HG02571 (cell line): Measurements from ENCODE around the gene ACTR2.
A peak's percentile ranks its signal among the peaks of the same experiment; 100 is the strongest.
"Not testable (repeated sequence)": the region's sequence is repeated elsewhere in the genome, so short reads cannot be mapped to it uniquely, and the experiment has no call there.

Source experiments
- ATAC-seq: cut with Tn5 transposase; IDR thresholded peaks from one replicate; pipeline ENCODE4 v1.9.1; 2021; ENCODE audit warnings: mild to moderate bottlenecking, moderate library complexity; ENCODE audit not compliant: unreplicated experiment

Gene ACTR2

DNA sequence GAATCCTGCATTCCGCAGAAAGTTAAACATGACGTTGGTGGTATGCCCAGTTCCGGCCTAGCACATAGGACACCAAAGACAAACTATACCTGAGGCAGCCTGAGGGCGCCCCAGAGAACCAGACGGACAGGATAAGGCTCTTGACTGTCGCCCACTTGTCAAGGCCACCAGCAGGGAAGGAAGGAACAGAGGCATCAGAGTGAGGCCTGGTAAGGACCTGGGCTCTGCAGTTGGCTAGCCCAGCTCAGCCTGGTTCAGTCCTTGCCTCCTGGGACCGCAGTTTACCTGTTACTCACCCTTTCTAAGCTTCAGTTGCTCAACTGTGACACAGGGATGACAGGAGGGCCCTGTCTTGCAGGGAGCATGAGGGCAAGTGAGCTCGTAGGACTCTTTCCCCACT is 82.1 kb downstream of the ACTR2 start:
- ATAC-seq, result no peak

DNA sequence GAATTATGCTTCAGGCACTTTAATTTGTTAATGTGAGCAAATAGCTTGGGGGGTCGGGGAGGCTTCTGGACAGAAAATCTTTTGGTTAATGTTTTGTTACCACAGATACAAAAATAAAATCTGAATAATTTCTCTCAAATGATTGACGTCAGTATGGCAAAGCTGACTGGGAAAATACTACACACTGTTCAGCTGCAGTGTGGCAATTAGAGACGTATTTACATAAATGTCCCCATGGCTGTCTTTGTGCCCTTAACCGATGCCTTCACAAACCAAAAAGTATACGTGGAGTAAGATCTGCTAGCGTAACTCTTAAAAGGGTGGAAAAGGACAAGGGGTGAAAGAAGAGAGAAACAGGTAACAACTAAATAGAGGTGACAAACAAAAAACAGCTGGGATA is 83.4 kb downstream of the ACTR2 start:
- ATAC-seq, result no peak

DNA sequence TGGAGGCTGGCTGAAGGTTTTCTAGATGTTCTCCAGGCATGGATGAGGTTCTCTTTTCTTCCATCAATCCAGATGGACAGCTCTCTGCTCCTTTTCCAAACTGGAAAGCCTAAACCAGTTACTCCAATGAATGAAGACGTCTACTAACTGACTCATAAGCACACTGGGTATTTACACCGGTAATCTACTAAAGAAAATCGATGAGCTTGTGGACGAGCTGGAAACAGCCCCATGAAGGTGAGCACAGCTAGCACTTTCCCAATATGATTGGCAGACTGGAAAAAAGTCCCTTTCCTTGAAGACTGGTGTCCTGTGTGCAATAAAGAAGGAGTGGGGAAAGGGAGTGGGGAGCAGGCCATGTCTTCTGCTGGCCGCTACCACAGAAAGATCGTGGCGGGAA is 84.0 kb downstream of the ACTR2 start:
- ATAC-seq, result no peak

DNA sequence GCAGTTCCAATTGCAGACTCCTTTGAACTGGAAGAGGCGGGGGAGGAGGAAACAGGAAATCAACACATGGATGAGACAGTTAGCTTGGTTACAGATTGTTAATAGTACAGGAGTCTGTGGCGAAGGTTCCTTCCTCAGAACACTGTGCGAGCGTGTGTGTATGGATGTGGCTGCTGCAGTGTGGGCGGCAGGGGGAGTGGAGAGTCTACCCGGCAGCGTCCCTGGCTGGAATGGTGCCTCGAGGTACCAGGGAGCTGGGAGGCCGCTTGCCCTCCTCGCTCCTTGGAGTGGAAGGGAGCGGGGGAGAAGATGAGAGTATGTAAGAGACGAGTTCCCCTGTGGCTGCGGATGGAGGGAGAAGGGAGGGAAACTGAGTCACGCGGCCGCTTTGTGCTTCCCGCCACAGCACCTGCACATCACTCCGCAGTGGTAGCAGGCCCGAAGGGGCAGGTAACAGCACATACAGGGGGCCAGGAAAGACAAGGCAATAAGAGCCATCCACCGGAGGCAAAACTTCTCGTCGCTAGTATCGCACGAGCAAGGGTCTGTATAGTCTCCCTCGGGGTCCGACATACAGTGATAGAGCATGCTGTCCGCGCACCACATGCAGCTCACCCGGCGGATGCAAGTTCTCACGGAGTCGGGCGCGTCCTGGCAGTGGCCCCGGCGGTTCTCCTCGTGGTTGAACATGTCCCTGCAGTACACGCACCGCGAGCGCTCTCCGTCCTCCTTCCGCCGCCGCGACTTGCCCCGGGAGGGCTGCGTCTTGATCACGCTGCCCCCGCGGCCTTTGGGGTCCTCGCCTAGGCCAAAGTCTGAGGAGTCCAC is 85.7 kb downstream of the ACTR2 start:
- ATAC-seq, result no peak

DNA sequence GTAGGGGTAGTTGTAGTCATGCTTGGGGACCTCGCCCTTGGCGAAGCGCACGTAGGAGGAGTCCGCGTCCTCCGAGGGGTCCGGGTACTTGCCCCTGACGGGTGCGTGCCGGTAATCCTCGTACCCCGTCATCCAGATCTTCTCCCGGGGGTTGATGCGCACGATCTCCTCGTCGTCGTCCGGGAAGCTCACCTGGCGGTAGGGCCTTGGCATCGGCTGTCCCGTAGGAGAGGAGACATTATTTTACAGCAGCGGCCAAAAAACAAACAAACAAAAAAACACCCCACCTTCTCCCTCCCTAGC is 86.3 kb downstream of the ACTR2 start:
- no peak for ATAC-seq

DNA sequence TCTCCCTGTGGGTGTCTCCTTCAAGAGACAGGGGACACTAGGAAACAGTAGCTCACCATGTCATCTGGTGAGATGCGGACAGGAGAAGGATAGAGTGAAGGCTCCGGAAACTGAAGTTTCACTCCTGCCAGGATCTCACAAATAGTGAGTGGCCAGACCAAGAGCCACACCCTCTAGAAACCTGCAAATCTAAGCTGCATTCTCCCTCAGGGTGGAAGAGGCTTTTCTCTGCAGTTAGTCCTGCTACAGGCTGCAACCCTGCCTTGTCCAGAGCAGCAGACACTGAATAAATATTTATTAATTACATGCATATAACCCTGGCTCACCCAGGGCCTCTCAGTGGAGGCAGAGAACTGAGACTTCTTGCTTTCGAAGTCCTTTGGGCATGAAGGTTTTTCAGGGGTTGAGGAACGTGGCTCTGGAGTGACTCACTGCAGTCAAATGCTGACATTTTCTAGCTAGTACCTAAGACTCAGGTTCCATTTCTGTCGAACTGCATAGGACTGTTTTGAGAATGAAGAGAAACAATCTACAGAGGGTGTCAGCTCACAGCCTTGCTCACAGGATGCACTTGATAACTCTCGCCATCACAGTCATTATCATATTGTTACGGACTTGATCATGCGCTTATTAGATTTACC is 87.3 kb downstream of the ACTR2 start:
- ATAC-seq, result no peak

DNA sequence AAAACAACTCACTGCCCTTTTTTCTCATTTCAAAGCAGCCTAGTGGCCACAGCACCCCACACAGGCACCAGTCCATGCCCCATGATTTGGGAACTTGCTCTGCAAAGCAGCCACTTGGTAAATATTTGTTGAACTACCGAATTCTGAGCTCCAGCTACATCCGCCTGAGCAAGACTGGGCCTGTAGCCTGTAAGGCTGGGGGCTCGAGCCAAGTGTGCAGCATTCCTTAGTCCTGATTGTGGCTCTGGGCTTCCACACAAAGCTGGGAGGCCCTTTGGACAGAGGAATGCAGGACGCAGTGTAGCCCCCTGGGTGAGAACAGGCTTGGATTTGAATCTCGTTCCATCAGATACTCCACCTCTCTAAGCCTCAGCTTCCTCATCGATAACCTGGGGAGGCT is 88.4 kb downstream of the ACTR2 start:
- no peak for ATAC-seq

DNA sequence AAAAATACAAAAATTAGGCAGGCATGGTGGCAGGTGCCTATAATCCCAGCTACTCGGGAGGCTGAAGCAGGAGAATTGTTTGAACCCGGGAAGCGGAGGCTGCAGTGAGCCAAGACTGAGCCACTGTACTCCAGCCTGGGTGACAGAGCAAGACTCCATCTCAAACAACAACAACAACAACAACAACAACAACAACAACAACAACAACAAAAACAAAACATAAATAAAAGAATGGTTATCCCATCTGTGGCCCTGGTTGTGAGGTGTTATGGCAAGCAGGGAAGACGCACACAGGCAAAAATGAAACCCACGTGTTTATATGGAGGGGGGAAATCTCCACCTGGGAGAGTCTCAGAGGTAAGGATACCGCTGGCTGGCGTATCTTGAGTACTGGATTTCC is 89.7 kb downstream of the ACTR2 start:
- not testable (repeated sequence) for ATAC-seq

DNA sequence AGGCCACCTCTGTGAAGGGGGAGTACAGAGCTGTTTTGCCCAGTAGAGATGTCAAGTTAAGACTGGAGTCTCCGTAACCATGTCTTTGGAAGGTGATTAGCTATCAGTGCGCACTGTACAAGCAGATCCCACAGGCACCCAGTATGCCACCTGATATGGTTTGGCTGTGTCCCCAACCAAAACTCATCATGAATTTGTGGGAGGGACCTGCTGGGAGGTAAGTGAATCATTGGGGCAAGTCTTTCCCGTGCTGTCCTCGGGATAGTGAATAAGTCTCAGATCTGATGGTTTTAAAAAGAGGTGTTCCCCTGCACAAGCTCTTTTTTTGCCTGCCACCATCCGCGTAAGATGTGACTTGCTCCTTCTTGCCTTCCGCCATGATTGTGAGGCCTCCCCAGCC is 90.2 kb downstream of the ACTR2 start:
- no peak for ATAC-seq

DNA sequence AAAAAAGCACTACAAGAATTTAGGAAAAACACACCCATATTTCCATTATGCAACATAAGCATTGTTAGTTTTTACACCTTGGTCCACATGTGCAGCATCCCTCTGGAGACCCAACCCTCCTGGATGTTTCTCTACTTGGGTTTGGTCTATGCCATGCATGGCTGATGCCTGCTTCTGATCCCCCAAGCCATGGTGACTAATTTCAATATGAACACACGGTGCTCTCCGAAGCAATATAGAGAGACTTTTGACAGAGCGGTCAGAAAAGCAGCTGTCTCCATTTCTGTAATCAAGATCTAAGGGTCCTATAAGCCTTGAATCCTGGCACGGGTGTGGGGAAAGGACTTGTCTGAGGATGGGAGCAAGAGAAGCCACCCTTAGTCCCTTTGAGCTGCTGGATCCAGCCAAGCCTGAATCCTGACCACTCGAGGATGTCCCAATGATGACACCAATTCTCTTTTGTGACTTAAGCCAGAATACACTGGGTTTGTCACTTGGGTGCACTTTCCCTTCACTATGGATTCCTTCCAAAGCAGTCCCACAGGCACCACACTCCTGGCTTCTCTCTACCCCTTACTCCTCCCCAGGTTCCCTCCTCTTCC is 91.5 kb downstream of the ACTR2 start:
- no peak for ATAC-seq

DNA sequence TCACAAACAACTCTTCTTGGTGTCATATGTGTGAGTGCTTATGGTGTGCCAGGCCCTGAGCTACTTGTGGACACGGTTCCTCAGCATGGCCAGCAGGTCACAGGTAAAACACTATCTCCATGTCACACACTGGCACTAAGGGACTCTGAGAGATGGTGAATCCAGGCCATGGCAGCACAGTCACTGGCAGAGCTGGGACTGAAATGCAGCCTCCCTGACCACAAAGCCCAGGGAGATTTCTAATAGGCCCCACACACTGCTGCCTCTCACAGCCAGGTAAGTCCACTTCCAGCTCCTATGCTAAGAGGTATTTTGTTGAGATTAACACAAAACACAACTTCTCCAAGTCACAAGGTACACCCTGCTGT is 92.0 kb downstream of the ACTR2 start:
- ATAC-seq, result no peak

DNA sequence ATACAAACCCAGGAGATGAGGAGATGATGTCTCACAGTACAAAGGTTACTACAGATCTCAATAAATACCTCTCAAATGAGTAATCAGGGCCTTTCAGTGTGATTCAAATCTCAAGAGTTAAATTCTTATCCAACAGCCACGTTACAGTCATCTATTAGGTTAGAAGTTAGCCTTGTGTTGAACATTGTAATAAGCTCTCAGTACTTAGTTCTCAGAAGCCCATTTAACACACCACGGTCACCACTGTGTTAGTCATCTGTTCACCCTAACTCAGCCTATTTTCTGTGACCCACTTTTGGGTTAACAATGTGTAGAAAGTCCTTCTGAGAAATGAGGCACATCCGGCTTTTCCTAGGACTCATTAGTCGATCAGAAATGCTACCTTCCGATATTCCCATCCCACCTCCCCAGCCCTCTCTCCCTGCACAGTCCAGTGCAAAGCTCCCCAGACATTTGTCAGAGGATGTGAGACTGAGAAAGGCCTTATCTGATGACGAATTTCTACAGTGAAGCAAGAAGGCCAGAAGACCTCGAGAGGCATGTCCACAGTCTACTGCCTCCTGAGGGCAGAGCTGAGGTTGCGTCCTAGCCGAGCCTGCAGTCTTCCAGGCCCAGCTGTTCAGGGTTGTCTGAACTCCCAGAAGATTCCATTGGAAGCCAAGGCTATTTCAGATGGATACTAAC is 92.6 kb downstream of the ACTR2 start:
- ATAC-seq, result peak; percentile 57
